Loucy (cell line): Measurements from ENCODE around the gene MCAM.

Experiments
- EZH2phosphoT487 ChIP-seq: fragments of 200-600 bp; IDR thresholded peaks from 2 replicates; pipeline ENCODE4 v1.6.1; 2018; ENCODE audit warnings: antibody characterized with exemption, mild to moderate bottlenecking, moderate library complexity, borderline replicate concordance
- TF ChIP-seq, protein P1 (sequence below): fragments of 200-600 bp; sonication (generic); conservative IDR thresholded peaks from 2 replicates; pipeline ENCODE4 v1.5.1; 2014; ENCODE audit warnings: mild to moderate bottlenecking, antibody characterized with exemption, low read length

DNA sequence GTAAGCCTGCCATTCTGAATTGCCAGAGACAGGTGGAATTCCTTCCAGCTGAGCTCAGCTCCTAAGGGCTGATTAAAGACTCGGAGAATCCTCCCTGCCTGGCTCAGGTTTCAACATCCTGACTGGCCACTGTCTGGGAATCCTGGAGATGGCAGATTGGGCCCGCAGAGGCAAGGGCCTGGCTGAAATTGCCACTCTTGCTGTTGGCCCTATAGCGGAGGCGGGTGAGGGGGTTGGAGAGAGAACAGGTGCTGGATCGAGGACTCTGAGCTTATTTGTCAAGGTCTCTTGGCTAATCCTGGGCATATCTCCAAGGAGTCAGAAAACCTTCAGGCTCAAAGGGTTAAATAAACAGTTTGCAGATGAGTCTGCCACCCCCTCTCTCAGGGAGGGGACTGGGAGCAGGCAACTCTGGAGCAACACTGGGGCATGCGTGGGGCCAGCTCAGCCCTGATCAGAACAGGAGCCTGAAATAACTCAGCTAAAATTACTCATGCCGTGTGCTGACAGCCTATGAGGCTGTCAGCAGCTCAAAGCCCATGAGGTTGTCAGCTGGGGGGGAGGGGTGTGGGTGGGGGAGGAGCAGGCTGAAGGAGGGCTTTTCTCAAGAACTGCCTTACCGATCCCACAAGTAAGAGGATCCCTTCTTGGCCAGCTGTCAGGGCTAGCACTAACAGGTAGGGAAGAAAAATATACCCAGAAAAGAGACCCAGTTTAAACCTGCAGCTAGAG, 44.3 kb upstream of the MCAM start:
- TF ChIP-seq, protein P1, sequence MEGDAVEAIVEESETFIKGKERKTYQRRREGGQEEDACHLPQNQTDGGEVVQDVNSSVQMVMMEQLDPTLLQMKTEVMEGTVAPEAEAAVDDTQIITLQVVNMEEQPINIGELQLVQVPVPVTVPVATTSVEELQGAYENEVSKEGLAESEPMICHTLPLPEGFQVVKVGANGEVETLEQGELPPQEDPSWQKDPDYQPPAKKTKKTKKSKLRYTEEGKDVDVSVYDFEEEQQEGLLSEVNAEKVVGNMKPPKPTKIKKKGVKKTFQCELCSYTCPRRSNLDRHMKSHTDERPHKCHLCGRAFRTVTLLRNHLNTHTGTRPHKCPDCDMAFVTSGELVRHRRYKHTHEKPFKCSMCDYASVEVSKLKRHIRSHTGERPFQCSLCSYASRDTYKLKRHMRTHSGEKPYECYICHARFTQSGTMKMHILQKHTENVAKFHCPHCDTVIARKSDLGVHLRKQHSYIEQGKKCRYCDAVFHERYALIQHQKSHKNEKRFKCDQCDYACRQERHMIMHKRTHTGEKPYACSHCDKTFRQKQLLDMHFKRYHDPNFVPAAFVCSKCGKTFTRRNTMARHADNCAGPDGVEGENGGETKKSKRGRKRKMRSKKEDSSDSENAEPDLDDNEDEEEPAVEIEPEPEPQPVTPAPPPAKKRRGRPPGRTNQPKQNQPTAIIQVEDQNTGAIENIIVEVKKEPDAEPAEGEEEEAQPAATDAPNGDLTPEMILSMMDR = no peak
- no peak for TF ChIP-seq EZH2phosphoT487
